A204.1 (cell line): Measurements from ENCODE around the gene HOXA5.

Experiments used
- FAIRE-seq: peaks from 2 replicates; lab custom pipeline; 2012; peaks lifted over from hg19 to GRCh38; lab: Jason Lieb, UNC

HOXA5 gene

GRCh38 chr7:27159266-27160144 is 16.0 kb upstream of the HOXA5 start:
- FAIRE-seq, result no peak

- FAIRE-seq, result no peak
Measured at GRCh38 chr7:27158436-27159265, 15.2 kb upstream of the HOXA5 start.

GRCh38 chr7:27157702-27158431 is 14.4 kb upstream of the HOXA5 start:
- FAIRE-seq, result no peak

- FAIRE-seq, result no peak
Measured at GRCh38 chr7:27156916-27157701, 13.6 kb upstream of the HOXA5 start.

GRCh38 chr7:27156508-27156898 is 13.0 kb upstream of the HOXA5 start, which contains the start of gene HOXA7:
Gene HOXA7, minus strand, starts transcription at chr7:27156675. Its CDS starts 130 bp downstream, at chr7:27156545.
- no peak for FAIRE-seq

GRCh38 chr7:27155816-27156507 is 12.5 kb upstream of the HOXA5 start:
- no peak for FAIRE-seq

GRCh38 chr7:27154901-27155815 is 11.7 kb upstream of the HOXA5 start:
- FAIRE-seq, result no peak

GRCh38 chr7:27154369-27154768 is 10.9 kb upstream of the HOXA5 start:
- FAIRE-seq, result no peak

GRCh38 chr7:27153526-27153925 is 10.0 kb upstream of the HOXA5 start:
- FAIRE-seq, result no peak

GRCh38 chr7:27152816-27153442 is 9.4 kb upstream of the HOXA5 start:
- no peak for FAIRE-seq

GRCh38 chr7:27151931-27152815 is 8.7 kb upstream of the HOXA5 start, which contains the start of gene HOXA3:
Gene HOXA3, minus strand, starts transcription at chr7:27152583. Its CDS starts 41,943 bp downstream, at chr7:27110640.
- no peak for FAIRE-seq

GRCh38 chr7:27151341-27151930 is 8.0 kb upstream of the HOXA5 start:
- no peak for FAIRE-seq

GRCh38 chr7:27150568-27151340 is 7.3 kb upstream of the HOXA5 start:
- no peak for FAIRE-seq

- FAIRE-seq, result no peak
Measured at GRCh38 chr7:27149842-27150567, 6.5 kb upstream of the HOXA5 start.

- FAIRE-seq, result no peak
Measured at GRCh38 chr7:27148756-27149641, 5.5 kb upstream of the HOXA5 start.
